IMR-90 (cell line): ENCODE results near the gene CAST. TPM values are rescaled to one million over a fixed set of nuclear protein-coding genes. Genes with fewer than 3 reads are reported as not detected.

Experiments
- ATAC-seq: fragments of 200-7000 bp; cut with Tn5 transposase; 2 replicates; pipeline ENCODE4 v1.9.1; 2020; ENCODE audit warnings: low read depth, mild to moderate bottlenecking, moderate library complexity
- BruUV-seq: library from RNA; stranded (reverse); fragments of 400-500 nt; replicated peaks from 2 replicates; lab custom pipeline; 2021; lab: Mats Ljungman, UMichigan
- CTCF ChIA-PET: fragments of 300-600 bp; formaldehyde crosslinking; extraction: SDS; loops from one replicate; lab custom pipeline; 2021; ENCODE audit warnings: antibody characterized with exemption; lab: Yijun Ruan, JAX
- POLR2A ChIA-PET: fragments of 300-600 bp; sonication (Branson Sonifier 250); formaldehyde crosslinking; loops from one replicate; lab custom pipeline; 2022; ENCODE audit warnings: antibody characterized with exemption; ENCODE audit not compliant: unreplicated experiment; lab: Charles Lee
- DNase-seq: peaks from one replicate; pipeline ENCODE4 v3.0.0; 2013
- H2AFZ ChIP-seq: replicated peaks from 2 replicates; pipeline ENCODE3; 2013; ENCODE audit warnings: low read length, mild to moderate bottlenecking; ENCODE audit not compliant: poor library complexity
- H2AK5ac ChIP-seq: 2 replicates; pipeline ENCODE4 v1.6.1; 2013; ENCODE audit warnings: low read depth, low read length, inconsistent platforms
- H2AK9ac ChIP-seq: replicated peaks from 2 replicates; pipeline ENCODE3; 2013; ENCODE audit warnings: mild to moderate bottlenecking, low read depth, low read length, moderate library complexity; ENCODE audit not compliant: poor library complexity
- H2BK120ac ChIP-seq: 2 replicates; pipeline ENCODE4 v1.6.1; 2013; ENCODE audit warnings: low read depth, low read length, inconsistent platforms
- H2BK15ac ChIP-seq: 3 replicates; pipeline ENCODE4 v1.6.1; 2013; ENCODE audit warnings: low read depth, low read length, inconsistent platforms
- H2BK20ac ChIP-seq: 2 replicates; pipeline ENCODE4 v1.6.1; 2013; ENCODE audit warnings: low read depth, mild to moderate bottlenecking, inconsistent platforms, low read length, moderate library complexity
- H2BK5ac ChIP-seq: 2 replicates; pipeline ENCODE4 v1.6.1; 2013; ENCODE audit warnings: mild to moderate bottlenecking, low read depth, low read length, inconsistent platforms; ENCODE audit not compliant: poor library complexity, severe bottlenecking
- H3K14ac ChIP-seq: replicated peaks from 2 replicates; pipeline ENCODE4 v1.6.1; 2013; ENCODE audit warnings: low read depth, low read length, inconsistent platforms
- H3K18ac ChIP-seq: 2 replicates; pipeline ENCODE4 v1.6.1; 2013; ENCODE audit warnings: low read depth, low read length, control low read depth
- H3K23ac ChIP-seq: 2 replicates; pipeline ENCODE4 v1.6.1; 2013; ENCODE audit warnings: low read depth, low read length, inconsistent platforms
- H3K27ac ChIP-seq: 2 replicates; pipeline ENCODE4 v1.5.1; 2013; ENCODE audit warnings: mild to moderate bottlenecking, control low read depth, low read length; ENCODE audit not compliant: insufficient read depth
- H3K27me3 ChIP-seq: 2 replicates; pipeline ENCODE4 v1.6.1; 2013; ENCODE audit warnings: low read length; ENCODE audit not compliant: control insufficient read depth, insufficient read depth
- H3K36me3 ChIP-seq: 2 replicates; pipeline ENCODE4 v1.6.1; 2013; ENCODE audit warnings: low read length, mixed read lengths; ENCODE audit not compliant: control insufficient read depth, insufficient read depth
- H3K4ac ChIP-seq: 2 replicates; pipeline ENCODE4 v1.6.1; 2013; ENCODE audit warnings: low read depth, low read length, inconsistent platforms
- H3K4me1 ChIP-seq: 2 replicates; pipeline ENCODE4 v1.6.1; 2013; ENCODE audit warnings: low read length, mixed read lengths; ENCODE audit not compliant: control insufficient read depth, insufficient read depth
- H3K4me2 ChIP-seq: 2 replicates; pipeline ENCODE4 v1.6.1; 2013; ENCODE audit warnings: low read depth, mild to moderate bottlenecking, control low read depth, low read length, moderate library complexity
- H3K4me3 ChIP-seq: 2 replicates; pipeline ENCODE4 v1.5.1; 2013; ENCODE audit warnings: low read depth, mild to moderate bottlenecking, control low read depth, low read length, moderate library complexity; ENCODE audit not compliant: insufficient read depth
- H3K56ac ChIP-seq: 2 replicates; pipeline ENCODE4 v1.6.1; 2013; ENCODE audit warnings: low read length, inconsistent platforms; ENCODE audit not compliant: insufficient read depth; ENCODE audit errors: extremely low read depth
- H3K79me1 ChIP-seq, 2 experiments: 2 replicates each; pipeline ENCODE4 v1.6.1; 2013; ENCODE audit warnings: low read length in 2 of 2, inconsistent platforms in 1 of 2, low read depth in 1 of 2
- H3K9ac ChIP-seq: 2 replicates; pipeline ENCODE4 v1.6.1; 2013; ENCODE audit warnings: low read depth, low read length, control low read depth
- H3K9me1 ChIP-seq: 2 replicates; pipeline ENCODE4 v1.6.1; 2013; ENCODE audit warnings: low read length, inconsistent platforms; ENCODE audit not compliant: insufficient read depth
- H3K9me3 ChIP-seq: 2 replicates; pipeline ENCODE4 v1.6.1; 2013; ENCODE audit warnings: low read length; ENCODE audit not compliant: control insufficient read depth, insufficient read depth
- H4K20me1 ChIP-seq: 2 replicates; pipeline ENCODE4 v1.6.1; 2013; ENCODE audit warnings: low read length, inconsistent platforms; ENCODE audit not compliant: insufficient read depth
- H4K5ac ChIP-seq: 2 replicates; pipeline ENCODE4 v1.6.1; 2013; ENCODE audit warnings: mild to moderate bottlenecking, low read depth, low read length, control low read depth
- H4K8ac ChIP-seq, 2 experiments: 2 replicates each; pipeline ENCODE4 v1.6.1; 2013; ENCODE audit warnings: low read depth in 2 of 2, low read length in 2 of 2, control low read depth in 1 of 2, inconsistent platforms in 1 of 2
- H4K91ac ChIP-seq: 2 replicates; pipeline ENCODE4 v1.6.1; 2013; ENCODE audit warnings: low read depth, low read length, inconsistent platforms; ENCODE audit not compliant: insufficient read depth
- BHLHE40 ChIP-seq: fragments of 150-350 bp; IDR thresholded peaks from 2 replicates; pipeline ENCODE4 v1.6.1; 2016; ENCODE audit warnings: mild to moderate bottlenecking, low read depth, low read length
- CTCF ChIP-seq: conservative IDR thresholded peaks from 2 replicates; pipeline ENCODE4 v1.5.1; 2012; ENCODE audit warnings: mild to moderate bottlenecking, low read depth, low read length, improper control_type of control experiment
- ELK1 ChIP-seq: fragments of 150-350 bp; IDR thresholded peaks from 2 replicates; pipeline ENCODE4 v1.6.1; 2016; ENCODE audit warnings: low read depth, mild to moderate bottlenecking, low read length, moderate library complexity, borderline replicate concordance
- FOS ChIP-seq: fragments of 150-350 bp; IDR thresholded peaks from 2 replicates; pipeline ENCODE4 v1.6.1; 2016; ENCODE audit warnings: low read depth, low read length
- MAFK ChIP-seq: IDR thresholded peaks from 2 replicates; pipeline ENCODE4 v1.6.1; 2012; ENCODE audit warnings: low read depth, low read length, improper control_type of control experiment
- MXI1 ChIP-seq: IDR thresholded peaks from 2 replicates; pipeline ENCODE4 v1.6.1; 2012; ENCODE audit warnings: low read depth, mild to moderate bottlenecking, low read length, moderate library complexity, borderline replicate concordance
- RAD21 ChIP-seq: IDR thresholded peaks from 2 replicates; pipeline ENCODE4 v1.6.1; 2012; ENCODE audit warnings: low read length, improper control_type of control experiment
- USF2 ChIP-seq: fragments of 150-350 bp; IDR thresholded peaks from 2 replicates; pipeline ENCODE4 v1.6.1; 2017; ENCODE audit warnings: mild to moderate bottlenecking, antibody characterized with exemption, low read length, low read depth
- WGBS, 2 experiments: methylation state at CpG; one replicate each; pipeline versions ENCODE4 v1.1.5 to v1.1.7; 2013; ENCODE audit warnings: missing lambda C conversion rate in 2 of 2; ENCODE audit not compliant: insufficient read length in 1 of 2; ENCODE audit errors: extremely low coverage in 2 of 2; 5-methylcytosine and 5-hydroxymethylcytosine counted together
- dilution Hi-C: fragments of 300-500 bp; cut with HindIII; formaldehyde crosslinking; loops from one replicate; pipeline ENCODE4 v1.14.3; 2018; ENCODE audit warnings: low sequenced_read_pairs; ENCODE audit not compliant: unreplicated experiment
- in situ Hi-C: fragments of 300-500 bp; cut with MboI; formaldehyde crosslinking; loops from 3 replicates; pipeline ENCODE4 v1.14.3; 2019; ENCODE audit warnings: low sequenced_read_pairs, inconsistent platforms, mixed read lengths
- intact Hi-C: fragments of 100-400 bp; cut with micrococcal nuclease; formaldehyde crosslinking; loops from 2 replicates; pipeline ENCODE4 v1.10.0; 2022
- polyA plus RNA-seq, 3 experiments: library from polyadenylated mRNA; depleted of rRNA; stranded (reverse); fragments of >200 nt; gene quantifications; 2 replicates each; pipeline ENCODE4 v1.2.3, GENCODE V29; 2012; ENCODE audit warnings: low replicate concordance in 1 of 3
- total RNA-seq: library from RNA; depleted of rRNA; stranded (reverse); fragments of >200 nt; gene quantifications from 2 replicates; pipeline ENCODE4 v1.2.3, GENCODE V29; 2012

Gene CAST
- total and polyA plus RNA-seq, 2 of the 4 experiments (the other 2 are of a cell fraction): 91.3 to 128 TPM

- Histone ChIP-seq H3K23ac (no peak overlapping the region), H3K14ac (no peak overlapping the region), H3K4ac (no peak overlapping the region), H3K4me3 (no peak overlapping the region), H3K79me1 (peaks cover 6 to 20% of the 10 kb centered on the region in 2 experiments), H3K27me3 (no peaks in the 10 kb centered on the region), H3K9me3 (no peaks in the 10 kb centered on the region), H3K56ac (no peak overlapping the region), H3K27ac (no peak overlapping the region), H4K8ac (no peak overlapping the region), H3K18ac (no peak overlapping the region), H3K4me1 (peaks cover 8% of the 10 kb centered on the region), H2AK9ac (no peak overlapping the region), H3K36me3 (no peaks in the 10 kb centered on the region), H2BK20ac (no peak overlapping the region), H4K20me1 (peaks cover 12% of the 10 kb centered on the region), H2BK15ac (no peak overlapping the region), H2BK5ac (no peak overlapping the region), H3K9ac (no peak overlapping the region), H4K5ac (no peak overlapping the region), H2AK5ac (no peak overlapping the region), H3K4me2 (no peak overlapping the region), H4K91ac (no peak overlapping the region), H2AFZ (no peak overlapping the region), H3K9me1 (peaks cover 3% of the 10 kb centered on the region; the same call in 1 of the 2 replicates), H2BK120ac (no peak overlapping the region)
- no TSS peak for BruUV-seq
- no peak for ATAC-seq
- dilution Hi-C loops (no loop called here), in situ Hi-C loops (no loop called here), intact Hi-C loops (no loop called here)
- TF ChIP-seq BHLHE40 (no peak), MXI1 (no peak), FOS (no peak), RAD21 (no peak), CTCF (no peak), MAFK (no peak), USF2 (no peak), ELK1 (no peak)
- ChIA-PET CTCF (no interaction called here), POLR2A (no interaction called here)
- no peak for DNase-seq
- no CpG with 5 or more reads among the region's 4 CpGs for WGBS, 2 experiments
Measured at GRCh38 chr5:96659170-96659569, 3.0 kb upstream of the CAST start.
